HG02840 (cell line): ENCODE results near the gene GTF2IRD1.
"Not testable (repeated sequence)": the region's sequence is repeated elsewhere in the genome, so short reads cannot be mapped to it uniquely, and the experiment has no call there.

Source experiments
- ATAC-seq: cut with Tn5 transposase; IDR thresholded peaks from one replicate; pipeline ENCODE4 v1.9.1; 2021; ENCODE audit warnings: mild to moderate bottlenecking, moderate library complexity, moderate number of reproducible peaks; ENCODE audit not compliant: unreplicated experiment, low FRiP score

The GTF2IRD1 gene

DNA sequence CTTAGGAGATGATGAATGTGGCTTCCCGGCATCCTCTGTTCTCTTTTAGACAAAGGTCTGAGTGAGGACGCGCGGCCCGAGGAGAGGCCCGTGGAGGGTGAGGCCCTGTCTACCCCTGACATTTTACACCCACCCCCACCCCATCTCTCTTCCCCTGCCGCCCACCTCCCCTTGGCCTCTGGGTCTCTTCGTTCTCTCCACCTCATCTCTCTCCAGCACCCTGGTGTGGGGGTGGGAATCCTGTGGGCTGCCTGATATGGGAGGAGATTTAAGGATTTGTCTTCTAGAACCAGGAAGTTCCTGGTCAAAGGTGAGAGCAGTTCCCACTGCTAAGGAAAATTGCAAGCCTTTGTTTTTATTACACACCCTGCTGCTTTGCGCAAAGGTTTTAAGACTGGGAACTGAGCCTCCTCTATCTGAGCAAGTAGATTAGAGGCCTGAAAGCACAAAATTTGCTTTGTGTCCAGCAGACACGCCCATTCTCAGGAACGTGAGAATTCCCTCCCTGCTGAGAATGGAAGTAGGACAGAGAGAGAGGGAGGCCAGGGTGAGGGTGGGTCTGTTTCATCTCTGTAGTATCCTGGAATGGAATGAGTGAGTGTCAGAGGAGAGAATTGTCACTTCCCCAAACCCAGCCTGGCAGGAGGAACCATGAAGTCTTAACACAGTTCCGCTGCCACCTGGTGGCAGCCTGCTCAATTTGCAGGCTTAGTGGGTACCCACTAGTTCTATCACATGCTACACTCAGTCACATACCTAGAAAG lies 91.2 kb downstream of the GTF2IRD1 start:
- ATAC-seq, result no peak

DNA sequence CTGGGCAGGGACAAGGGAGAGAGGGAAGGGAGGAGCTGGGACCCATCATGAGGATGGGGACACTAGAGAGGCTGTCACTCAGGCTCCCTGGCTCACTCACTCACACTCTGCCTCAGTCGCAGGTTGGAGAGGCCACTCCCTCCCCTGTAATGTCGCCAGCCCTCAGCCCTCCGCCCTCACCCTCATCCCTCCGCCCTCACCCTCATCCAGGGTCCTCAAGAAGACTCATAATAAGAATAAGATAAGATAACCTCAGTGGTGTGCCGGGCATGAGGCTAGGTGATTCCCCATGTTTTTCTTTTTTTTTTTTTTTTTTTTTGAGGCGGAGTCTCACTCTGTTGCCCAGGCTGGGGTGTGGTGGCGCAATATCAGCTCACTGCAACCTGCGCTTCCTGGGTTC lies 92.2 kb downstream of the GTF2IRD1 start:
- no peak for ATAC-seq

DNA sequence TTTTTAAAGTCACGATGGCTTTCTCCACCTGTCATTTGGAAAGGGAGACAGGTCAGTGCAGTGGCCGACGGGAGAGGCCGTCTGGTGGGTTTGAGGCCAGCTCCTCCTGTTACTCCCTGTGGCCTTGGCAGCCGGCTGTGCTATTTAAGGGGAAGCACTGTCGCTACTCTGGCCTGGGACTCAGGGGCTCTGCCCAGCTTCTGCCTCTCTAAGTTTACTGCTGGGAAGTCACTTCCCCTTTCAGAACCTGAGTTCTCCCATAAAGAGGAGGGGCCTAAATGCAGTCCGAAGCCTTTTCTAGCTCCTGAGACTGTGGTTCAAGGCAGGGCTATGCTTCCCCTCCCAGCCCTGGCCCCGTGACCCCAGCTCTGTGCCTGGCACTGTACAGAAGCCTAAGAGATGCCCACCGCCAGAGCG lies 99.9 kb downstream of the GTF2IRD1 start:
- ATAC-seq, result not testable (repeated sequence)

DNA sequence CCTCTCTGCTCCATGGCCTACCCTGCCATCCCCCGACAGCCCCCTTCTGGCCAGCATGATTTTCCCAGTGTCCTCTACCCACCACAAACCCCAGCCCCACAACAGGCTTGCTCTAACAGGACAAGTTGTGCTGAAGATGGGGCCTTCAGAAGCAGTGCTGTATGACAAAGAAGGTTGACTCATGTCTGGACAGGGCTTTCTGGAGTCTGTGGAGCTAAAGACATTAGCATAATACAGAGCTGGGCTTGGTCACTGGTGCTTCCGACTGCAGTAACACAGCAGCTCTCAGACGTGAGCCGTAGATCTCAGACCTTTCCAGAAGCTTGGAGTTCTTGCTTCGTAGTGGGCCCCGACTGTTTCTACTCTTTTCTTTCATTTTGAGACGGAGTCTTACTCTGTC lies 100.5 kb downstream of the GTF2IRD1 start:
- no peak for ATAC-seq

DNA sequence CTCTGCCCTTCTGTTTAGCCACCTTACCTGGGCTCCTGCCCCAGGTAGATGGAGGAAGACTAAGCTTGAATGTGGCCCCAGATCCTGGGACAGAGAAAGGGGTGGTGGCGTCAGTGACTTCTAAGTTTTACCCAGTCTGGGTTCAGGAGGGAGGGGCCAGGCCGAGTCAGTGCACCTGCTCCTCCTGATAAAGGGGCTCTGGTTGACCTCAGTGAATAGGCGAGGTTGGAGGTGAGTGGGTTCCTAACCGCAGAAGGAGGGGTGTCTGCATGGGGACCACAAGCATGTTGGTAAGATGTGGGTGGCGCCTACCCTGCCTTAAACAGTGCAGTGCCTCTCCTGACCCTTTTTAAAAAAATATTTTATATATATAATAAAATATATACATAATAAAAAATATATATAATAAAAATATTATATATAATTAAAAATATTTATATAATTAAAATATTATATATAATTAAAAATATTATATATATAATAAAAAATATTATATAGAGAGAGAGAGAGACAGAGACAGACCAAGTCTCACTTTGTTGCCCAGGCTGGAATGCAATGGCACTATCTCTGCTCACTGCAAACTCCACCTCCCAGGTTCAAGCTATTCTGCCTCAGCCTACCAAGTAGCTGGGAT lies 106.5 kb downstream of the GTF2IRD1 start:
- no peak for ATAC-seq

DNA sequence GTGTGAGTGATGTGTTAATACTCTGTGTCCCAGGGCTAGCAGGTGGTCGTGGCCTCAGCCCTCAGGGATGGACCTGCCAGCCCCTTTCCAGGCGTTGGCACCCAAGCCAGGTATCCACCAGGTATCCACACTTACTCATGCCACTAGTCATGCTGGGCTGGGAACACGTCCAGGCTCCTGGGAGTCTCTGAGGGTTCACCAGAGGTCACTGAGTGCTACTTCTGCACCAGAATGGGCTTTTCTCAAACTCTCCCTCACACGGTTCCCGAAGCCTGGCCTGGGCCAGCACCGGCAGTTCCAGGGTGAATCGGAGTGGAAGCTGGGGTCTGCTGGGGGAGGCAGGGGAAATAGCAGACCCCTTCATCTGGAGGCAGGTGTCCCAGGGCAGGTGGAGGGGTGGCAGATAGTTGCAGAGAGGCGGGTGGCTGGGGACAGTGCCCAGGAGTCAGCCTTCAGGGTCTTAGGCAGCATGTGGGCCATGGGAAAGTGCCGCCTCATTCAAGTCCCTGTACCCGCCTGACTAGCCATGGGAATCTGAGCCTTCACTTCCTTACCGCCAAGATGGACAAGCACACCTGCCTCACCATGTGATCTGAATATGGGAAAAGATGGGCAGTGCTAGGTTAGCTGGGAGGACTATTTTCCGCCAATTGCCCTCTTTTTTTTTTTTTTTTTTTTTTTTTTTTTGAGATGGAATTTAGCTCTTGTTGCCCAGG lies 108.3 kb downstream of the GTF2IRD1 start:
- ATAC-seq, result no peak

DNA sequence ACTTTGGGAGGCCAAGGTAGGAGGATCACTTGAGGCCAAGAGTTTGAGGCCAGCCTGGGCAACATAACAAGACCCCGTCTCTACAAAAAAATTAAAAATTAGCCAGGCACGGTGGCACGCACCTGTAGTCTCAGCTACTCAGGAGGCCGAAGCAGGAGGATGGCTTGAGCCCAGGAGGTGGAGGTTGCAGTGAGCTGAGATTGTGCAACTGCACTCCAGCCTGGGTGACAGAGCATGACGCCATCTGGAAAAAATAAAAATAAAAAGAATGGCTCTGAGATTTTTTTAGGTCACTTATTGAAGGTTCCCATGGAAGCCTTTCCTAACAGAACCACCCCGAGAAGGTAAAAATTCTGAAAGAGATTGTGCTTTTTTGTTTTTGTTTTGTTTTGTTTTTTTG lies 109.9 kb downstream of the GTF2IRD1 start:
- not testable (repeated sequence) for ATAC-seq

DNA sequence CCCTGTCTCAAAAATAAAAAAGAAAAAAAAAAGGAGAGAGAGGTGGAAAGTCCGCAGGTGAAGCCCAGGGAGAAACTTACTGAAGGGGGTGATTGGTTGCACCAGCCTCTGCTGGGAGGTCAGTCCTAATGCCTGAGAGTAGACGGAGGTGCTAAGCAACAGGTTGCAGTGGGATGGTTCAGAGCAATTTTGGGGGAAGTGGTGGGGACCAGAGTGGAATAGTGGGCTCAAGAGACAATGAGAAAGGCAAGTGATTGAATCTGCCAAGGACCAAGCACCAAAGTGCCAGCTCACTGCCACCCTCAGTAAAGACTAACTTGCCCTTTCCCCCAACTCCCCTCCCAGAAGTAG lies 113.6 kb downstream of the GTF2IRD1 start:
- ATAC-seq, result no peak

DNA sequence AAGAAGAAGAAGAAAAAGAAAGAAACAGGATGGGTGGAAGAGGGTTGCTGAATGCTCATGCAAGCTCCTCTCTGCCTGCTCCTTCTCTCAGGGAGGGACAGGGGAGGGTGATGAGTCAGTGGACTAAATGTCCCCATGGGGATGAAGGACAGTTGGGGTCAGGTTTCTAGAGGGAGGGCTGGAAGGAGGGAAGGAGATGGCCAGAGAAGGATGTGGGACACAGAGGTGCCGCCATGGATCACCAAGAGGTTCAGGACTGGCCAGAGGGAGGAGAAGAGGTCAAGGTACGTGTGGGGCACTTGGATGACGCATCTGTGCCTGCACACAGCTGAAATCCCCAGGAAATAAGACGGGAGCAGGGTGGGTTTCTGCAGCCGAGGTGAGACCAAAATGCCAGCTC lies 115.0 kb downstream of the GTF2IRD1 start:
- no peak for ATAC-seq

DNA sequence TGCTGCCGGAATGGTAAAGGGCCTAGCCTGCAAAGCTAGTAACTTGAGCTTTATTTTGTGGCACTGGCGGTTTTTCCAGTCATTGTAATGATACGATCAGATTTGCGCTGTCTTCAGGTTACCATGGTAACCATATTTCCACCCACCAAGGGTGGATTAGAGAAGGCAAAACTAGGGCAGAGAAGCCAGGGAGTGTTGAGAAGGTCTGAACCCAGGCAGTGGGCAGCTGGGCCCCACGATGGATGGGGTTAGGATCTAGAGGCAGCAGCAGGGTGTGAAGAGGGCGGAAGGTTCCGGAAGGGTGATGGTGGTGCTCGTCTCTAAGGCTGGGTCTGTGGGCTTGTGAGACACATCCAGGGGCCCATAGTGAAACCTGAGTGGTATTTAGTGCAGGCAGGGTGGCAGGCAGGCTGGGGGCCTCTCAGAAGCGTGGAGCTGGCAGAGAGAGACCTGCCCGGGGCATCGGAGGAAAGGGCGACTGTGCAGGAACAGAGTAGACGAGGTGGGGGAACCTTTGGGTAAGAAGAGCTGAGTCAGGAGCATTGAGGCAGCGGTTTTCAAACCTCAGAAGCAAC lies 115.9 kb downstream of the GTF2IRD1 start:
- no peak for ATAC-seq

DNA sequence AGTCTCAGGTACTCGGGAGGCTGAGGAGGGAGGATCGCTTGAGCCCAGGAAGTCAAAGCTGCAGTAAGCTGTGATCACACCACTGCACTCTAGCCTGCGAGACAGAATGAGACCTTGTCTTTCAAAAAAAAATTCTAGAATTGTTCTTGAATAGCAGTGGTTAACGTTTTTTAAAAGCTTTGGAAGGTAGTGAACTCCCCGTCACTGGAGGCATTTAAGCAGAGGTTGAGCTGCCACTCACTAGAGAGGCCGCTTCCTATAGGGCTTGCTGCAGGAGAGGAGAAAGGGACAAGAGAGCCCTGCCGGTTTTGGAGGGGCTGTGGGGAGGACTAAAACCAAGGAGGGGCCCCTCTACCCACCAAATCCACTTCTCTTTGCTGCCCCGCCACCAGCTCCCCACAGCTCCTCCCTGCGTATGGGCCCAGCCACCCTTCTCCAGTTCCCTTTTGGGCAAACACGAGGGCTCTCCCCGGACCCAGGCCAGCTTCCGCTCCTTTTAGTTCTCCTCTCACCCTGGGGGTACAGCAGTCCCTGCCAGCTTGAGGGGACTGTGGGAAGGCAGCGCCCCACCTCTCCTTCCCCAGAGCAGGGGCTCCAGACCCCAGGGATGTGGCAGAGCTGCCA lies 116.9 kb downstream of the GTF2IRD1 start:
- no peak for ATAC-seq

DNA sequence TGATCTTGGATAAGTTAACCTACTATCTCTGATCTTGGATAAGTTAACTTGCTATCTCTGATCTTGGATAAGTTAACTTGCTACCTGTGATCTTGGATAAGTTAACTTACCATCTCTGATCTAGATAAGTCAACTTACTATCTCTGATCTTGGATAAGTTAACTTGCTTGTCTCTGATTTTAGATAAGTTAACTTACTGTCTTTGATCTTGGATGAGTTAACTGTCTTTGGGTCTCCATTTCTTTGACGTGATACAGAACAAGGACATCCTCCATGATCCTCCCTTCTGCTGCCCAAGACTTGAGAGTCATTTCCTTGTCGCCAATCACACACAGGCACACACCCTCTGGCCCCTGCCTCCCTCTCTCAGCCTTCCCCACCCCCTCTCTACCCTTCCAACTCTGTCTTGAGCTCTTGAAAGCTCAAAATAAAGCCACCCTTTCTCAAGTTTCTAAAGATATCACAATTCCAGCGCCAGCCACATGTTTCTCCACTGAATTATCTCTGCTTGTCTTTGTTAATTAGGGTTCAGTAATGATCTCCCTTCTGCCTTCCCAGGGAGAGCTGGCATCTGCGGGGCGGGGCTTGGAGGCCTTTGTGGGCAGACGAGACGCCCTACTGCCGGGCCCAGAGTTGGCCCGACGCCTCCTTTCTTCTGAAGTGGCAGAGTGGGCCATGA lies 118.7 kb downstream of the GTF2IRD1 start:
- ATAC-seq, result no peak

DNA sequence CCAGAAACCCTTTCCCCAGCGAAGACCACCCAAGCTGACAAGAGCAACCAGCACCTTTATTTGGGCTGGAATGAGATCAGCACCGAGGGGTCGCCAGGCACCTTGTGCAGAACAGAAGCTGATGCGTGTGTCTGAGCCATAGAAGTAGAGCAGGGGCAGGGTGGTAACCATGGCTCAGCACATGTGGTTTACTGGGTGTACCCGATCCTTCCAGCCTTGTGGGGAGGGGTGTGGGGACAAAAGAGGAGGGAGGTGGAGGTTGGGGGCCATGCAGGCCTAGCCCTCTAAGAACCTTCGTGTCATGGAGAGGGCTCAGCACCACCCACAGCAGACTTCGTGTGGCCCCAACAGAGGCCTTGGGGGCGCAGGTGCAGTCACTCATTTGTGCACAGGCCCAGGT lies 119.8 kb downstream of the GTF2IRD1 start:
- no peak for ATAC-seq

DNA sequence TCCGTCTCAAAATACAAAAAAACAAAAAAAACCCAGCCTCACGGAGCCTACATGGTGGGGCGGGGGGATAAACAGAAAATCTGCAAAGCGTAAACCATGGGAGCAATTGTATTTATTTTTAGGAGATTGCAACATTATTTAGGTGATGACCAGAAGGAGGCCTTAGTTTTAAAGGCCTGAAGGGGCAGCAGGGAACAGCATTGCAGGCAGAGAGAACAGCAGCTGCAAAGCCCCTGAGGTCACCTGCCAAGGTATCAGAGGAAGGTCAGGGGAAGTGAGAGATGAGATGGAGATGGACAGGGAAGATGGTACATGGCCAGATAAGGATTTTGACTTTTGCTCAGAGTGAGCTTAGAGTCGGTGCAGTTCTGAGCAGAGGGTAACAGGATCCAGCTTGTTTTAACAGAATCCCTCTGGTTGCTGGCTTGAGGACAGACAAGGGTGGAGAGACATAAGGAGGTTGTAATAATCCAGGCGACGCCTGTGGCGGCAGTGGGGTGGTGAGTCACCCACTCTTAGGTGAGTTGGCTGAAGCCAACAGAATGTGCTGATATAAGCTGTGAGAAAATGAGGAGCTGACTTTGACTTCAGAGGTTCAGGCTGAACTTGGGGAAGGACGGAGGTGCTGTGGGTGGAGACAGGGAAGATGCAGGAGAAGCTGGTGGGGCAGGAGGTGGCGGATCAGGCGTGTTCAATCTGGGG lies 121.5 kb downstream of the GTF2IRD1 start:
- no peak for ATAC-seq

DNA sequence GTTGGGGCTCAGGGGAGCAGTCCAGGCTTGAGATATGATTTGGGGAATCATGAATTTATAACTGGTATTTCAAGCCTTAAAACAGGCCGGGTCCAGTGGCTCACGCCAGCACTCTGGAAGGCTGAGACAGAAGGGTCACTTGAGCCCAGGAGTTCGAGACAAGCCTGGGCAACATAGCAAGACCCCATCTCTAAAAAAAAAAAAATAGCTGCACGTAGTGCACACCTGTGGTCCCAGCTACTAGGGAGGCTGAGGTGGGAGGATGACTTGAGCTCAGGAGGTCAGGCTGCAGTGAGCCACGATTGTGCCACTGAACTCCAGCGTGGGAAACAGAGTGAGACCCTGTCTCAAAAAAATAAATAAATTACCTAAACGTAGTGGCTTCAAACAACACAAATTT lies 122.1 kb downstream of the GTF2IRD1 start:
- no peak for ATAC-seq

DNA sequence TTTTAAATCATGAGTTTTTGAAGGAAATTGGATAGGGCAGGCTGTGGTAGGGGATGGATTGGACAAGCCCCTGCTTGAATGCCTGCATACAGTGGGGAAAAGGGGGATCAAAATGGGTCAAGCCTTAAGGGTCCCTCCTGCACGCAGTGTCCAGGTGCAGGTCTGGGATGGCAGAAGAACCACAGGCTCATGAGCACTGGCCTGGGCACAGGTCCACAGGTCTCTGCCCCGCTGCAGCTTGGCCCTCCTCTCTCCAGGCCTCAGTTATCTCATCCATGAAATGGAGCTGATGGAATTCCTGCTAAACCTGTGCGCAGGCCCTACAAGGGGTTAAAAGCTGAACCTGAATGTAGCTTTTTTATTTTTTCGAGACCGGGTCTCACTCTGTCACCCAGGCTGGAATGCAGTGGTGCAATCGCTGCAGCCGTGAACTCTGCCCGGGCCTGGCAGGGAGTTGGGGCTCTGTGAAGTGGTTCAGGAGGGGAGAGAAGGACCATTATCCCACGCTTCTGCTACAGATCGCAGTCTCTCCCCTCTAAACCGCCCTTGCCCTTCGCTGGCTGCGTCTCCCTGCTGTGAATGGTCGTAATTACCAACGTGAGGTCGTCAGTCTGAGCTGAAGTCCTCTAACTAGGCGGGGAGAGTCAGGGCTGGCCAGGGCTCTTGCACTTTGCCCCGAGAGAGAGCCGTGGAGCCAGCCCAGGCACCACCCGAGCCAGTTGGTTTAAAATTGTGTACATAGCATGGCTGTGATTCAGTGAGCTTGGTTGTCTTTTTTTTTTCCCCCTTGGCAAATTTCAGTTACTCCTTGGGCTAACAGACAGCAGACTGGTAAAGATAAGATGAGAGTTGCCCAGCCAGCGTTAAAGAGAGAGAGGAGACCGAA lies 126.3 kb downstream of the GTF2IRD1 start:
- no peak for ATAC-seq

DNA sequence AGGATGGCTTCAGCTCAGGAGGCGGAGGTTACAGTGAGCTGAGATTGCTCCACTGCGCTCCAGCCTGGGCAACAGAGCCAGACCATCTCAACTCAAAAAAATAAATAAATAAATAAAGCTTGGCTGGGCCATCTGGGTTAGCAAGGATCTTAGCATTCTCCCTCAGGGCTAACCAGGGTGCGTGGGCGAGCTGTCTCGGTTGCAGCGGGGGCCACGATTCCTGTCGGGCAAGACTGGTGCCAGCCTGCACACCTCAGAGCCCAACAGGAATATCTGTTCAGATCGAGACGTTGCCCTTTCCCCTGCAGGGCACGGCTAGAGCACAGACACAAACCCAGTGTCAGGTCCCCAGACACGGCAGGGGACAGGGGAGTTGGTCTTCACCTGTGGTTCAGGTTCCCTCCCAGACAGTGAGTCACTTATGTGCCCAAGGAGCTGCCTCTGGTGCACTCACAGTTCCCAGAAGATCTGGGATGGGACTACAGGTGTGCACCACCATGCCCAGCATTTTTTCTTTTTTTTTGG lies 128.3 kb downstream of the GTF2IRD1 start:
- ATAC-seq, result no peak

DNA sequence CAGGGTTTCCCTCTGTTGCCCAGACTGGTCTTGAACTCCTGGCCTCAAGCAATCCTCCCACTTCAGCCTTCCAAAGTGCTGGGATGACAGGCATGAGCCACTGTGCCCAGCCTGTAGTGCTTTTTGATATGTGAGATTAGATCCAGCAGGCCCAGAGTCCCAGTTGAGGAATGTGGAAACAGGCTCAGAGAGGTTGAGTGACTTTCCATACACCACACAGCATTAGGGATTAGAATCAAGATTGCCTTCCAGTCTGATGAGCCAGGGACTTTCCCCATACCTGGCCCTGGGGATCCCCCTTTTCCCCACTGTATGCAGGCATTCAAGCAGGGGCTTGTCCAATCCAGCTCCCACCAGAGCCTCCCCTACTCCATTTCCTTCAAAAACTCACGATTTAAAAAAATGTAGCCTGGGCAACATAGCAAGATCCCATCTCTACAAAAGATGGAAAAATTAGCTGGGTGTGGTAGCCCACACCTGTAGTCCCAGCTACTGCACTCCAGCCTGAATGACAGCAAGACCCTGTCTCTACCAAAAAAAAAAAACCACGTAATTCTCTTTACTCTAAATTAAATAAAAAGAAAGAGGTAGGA lies 128.8 kb downstream of the GTF2IRD1 start:
- ATAC-seq, result no peak
